ENCODE measurements around the gene SEMA3B.

SEMA3B gene

DNA sequence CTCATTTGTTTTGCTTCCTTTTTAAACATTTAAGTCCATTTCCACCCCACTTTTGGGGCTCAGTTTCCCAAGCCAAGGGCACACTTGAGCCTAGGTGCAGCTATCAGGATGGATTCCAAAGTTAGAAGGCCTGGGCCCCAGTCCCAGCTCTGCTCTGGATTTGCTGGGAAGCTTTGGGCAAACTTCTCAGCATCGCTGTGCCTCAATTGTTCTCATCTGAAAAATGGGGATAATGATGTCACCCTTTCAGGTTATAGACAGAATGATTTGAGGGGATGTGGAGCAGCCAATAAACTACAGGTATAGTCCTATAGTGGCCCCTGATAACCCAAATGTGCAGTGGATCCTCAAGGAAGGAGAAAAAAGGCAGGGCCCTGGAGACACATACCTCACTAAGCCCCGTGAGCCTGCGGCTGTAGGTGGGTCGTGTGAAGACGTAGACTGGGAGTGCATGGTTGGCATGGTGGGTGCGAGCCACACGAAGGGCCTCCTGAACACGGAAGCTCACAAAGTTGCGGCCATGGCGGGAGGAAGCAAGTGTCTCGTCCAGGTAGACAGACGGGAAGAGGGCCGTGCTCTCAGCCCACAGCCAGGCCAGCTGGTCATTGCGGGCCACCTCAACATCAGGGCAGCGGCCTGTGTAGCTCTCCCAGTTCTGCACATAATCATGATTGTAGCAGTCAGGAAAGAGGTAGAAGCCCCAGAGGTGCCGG, 50.4 kb downstream of the SEMA3B start:
- no peak for DNase-seq

DNA sequence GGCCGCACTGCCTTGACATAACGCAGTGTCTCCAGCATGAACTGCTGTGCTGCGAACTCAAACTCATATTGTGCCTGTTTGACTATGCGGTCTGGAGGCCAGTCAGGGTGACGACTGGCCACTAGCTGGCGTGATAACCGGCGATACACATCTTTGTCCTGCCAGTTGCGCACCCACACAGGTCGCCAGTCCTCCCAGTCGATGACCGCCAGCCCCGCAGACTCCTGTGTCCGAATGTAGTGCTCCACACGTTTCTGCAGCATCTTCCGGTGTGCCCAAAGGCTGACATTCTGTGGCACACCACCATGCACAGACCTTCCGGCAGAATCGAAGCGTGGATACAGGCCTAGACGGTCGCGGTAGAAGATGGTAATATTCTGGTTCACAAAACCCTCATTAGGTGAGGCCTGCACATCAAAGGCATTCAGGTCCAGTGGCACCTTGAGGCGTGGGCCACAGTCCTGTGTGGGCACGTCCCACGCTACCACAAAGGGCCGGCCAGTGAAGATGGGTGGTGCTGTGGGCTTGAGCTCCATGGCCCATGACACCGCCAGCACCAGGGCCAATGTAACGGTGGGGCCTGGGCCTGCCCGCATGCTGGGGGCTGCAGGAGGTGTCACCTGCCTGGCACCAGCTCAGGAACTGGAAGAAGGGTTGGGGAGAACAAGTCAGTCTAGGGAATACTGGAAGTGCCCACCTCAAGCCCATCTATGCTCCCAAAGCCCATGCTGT, 51.1 kb downstream of the SEMA3B start:
- DNase-seq: no peak

DNA sequence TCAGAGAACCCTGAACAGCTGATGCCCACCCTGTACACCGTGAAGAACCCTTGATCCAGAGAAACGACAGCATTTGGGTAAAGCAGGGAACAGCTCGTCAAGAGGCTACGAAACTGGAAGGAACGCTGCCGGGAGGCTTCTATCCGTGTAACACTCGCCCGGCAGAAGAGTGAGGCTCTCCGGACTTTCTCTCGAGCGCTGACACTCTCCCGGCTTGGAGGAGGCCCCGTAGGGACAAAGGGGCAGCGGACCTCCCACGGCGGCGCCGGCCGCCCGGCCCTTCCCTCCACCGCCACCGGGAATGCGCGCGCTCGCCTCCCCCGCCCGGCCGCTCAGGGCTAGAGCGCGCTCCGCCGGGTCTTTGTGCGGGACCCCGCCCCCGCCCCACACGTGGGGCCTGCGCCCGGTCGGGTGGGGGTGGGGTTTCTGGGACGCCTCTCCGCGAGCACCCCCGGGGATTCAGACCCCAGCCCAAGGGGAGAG, 51.9 kb downstream of the SEMA3B start:
- peak; percentile 73 to 75 for DNase-seq

DNA sequence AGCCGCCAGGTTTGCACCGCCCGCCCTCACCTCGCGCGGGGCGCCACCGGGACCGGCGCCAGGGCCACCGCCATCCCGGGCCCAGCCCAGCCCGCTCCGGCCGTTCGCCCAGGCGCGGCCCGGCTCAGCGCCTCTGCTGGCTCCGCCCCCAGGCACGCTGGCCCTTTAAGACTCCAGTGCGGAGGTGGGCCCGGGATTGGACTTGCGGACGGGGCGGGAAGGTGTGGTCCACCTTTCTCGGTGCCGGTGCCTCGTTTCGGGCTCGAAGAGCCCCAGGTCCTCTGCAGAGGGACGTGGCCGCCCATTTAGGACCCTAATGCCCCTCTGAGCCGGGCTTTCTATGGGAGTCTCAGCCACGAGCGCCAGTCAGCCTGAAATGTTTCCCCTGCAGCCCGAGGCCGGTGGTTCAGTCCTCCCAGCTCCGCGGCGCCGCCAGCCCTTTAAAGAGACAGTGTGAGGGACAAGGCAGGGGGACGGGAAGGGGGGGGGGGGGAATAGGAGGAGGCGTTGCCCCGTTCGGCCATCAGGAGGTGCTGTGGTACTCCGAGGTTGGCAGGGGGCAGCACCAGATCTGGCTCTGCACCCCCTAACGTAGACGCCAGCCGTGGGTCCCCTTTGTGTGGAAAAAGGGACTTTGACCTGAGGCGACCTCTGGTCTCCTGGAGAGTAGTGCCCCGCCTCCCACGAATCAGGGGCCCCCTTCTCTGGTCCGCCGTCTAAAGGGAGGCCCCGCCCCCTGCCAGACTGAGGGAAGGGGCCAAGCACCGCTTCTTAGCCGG, 52.6 kb downstream of the SEMA3B start:
- peak; percentile 85 to 87 for DNase-seq

DNA sequence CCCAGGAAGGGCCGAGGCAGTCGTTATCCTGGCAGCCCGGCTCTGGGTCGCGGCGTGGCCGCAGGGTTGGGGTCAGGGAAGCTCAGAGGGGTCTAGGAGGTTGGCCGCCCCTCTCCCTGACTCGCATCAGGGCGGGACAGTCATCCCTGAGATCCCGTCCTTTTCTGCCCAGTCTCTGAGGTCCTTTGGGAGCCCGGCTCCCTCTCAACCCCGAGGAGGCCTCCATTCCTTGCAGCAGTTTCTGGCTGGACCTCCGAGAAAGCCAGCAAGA, 53.1 kb downstream of the SEMA3B start:
- DNase-seq: no peak

DNA sequence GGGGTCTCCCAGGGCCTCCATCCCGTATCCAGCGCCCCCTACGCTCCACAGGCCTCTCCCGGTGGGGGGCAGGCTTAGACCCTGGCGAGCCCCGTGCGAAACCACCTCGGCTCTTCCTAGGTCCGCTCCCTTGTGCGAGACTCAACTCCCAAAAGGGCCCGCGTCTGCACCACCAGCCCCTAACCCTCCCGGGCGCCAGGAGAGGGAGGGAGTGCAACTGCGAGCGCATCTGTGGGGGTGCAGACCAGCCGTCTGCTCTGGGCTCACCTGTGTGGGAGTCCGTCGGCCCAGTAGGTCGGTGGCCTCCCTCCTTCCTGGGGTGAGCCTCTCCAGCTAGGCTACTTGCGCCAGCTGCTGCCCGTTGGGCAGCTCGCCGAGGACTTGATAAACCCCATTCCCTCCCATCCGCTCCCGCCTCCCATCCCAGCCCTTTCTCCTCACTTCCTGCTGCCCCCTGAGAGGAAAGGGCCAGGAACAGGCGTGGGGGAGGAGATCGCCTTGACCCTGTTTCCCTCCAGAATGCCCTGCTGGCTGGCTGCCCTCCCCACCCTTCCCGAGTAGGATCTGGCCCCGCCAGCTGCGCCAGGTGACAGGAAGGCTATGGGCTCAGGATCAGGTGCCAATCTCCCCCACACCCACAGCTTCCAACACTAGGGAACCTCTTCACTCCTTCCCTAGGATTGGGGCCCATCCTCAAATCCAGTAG, 53.6 kb downstream of the SEMA3B start, which contains the start of gene HYAL2:
Gene HYAL2, minus strand, starts transcription at position 360 of the 706 bp plus-strand sequence. CDS start 2,256 bp downstream, outside the sequence.
- no peak for DNase-seq

DNA sequence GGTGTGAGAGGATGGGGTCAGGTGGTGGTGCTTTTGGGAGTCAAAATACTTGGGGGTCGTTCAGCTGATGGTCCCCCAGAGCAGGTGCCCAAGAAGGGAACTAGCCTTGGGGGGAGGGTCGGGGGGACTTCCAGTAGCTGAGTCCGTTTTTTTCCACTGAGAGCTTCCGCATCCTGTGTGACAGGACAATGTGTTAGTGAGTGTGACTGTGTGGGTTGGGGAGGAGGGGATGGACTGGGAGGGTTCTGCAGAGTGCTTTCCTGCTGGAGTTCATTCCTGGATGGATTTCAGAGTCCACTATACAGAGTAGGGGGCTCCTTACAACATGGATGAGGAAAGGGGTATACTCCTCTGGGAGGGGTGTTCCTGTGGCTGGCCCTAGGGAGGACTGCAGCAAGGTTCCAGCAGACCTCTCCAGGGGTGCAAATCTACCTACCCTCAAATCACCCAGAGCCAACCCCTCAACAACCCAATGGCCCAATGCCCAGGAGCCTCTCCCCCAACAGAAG, 54.2 kb downstream of the SEMA3B start:
- no peak for DNase-seq

DNA sequence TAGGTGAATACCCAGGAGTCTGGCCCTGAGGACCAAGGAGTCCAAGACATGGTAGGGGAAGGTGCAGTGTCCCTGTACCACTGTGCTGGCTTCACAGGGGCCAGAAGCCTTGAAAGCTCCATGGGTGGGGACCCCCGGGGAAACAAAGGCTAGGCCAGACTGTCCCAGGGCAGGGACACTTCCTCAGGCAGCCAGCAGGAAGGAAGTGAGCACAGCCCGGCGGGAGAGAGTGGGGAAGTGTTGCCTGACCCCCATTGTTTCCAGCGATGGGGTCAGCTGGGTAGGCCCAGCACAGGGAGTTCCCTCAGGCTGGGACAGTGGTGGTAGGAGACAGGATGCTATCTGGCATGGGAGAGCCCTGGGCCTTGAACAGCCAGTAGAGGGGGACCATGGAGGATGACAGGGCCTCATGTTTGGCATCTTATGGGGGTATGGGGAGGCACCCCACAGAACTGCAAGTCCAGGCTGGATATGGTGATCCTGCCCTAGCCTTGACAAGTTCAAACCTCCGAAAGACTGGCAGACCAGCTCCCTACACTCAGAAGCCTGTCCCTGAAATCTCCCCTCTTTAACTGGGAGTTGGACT, 54.8 kb downstream of the SEMA3B start:
- DNase-seq: no peak

DNA sequence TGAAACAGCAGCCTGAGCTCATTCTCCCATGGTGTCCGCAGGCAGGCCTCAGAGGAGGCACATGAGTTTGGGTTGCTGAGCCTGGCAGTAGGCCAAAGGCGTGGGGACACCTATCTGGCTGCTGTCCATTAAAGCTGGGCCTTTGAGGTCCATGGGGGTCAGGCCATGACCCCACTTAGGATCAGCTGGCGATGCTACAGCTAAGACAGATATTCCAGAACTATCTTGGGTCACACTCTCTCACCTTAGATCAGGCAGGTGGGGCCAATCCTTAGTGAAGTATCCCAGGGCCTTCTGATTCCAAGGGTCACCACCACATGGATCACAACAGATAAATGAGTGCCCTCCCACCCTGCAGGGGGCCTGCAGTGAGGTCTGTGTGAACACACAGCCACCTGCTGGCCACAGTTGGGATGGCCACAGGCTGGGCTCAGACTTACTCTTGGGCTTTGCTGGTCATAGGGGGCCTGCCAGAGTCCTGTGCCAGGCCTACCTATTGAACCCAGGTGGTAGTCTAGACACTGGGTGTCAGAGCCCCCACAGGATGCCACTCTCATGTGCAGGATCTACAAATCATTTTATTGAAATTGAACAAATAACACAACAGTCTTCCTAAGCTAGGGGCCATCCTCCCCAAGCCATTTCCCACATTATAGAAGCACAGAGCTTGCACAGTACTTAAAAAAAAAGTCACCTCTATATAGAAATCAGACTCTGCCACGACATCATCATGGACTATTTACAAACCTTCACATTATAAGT, 55.6 kb downstream of the SEMA3B start:
- DNase-seq: peak; percentile 72 to 77

DNA sequence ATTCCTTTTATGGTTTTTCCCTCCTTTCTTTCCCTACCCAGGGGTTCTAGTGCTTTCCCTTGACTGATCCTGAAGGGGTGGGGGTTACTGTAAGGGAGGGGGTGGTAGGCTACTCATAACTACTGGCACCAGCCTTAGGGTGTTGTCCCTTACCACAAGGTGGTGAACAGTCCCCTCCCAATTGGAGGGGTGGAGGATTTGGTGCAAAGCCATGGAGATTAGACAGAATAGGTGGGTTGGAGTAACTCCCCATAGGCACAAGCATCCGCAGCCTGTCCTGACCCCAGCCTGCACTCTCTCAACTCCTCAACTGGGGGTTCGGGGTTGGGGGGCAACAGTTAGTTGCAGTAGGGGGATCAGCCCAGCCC, 56.1 kb downstream of the SEMA3B start:
- no peak for DNase-seq

DNA sequence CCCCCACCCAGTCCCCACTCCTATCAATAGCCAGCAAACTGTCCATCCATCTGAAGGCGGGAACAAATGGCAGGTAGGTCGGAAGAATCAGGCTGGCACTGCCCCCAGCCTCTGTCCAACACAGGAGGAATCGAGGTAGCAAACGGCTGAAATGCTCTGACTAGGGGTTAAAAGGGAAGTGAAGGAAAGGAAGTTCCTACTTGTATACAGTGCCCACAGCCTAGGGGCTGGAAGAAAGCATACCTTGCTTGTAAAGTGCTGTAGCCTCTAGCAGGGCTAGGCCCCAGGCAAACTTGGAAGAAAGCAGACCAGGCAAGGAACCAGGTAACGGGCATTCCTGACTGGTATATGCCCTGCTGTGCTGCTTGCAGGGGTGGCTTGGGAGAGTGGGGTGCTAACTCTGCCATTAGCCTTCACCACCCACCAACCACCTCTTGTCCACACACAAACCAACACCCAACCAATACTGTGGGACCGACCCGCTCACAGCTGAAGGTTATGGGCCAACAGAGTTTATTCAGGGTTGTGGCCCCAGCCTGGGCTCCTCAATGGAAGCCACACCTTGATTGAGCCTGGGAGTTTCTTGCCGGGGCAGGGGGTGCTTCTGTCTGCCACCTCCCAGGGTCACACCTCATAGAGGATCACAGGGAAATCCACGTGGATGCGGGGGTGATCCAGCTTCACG, 56.7 kb downstream of the SEMA3B start:
- DNase-seq: no peak

DNA sequence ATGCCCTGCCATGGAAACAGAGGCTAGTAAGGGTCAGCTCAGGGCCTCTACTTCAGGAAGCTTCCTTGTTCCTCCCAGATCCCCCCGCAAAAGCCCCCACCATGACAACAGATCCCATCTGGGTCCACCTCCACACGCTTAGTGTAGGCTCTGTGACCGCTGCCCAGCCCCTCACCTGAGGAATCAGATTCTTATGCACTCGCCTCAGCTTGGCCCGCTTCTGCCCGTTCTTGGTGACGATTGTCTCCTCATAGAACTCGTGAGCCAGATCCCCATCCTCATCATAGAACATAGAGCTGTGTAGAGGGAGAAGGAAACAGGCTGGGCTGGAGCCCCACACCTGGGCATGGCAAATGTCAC, 57.2 kb downstream of the SEMA3B start:
- no peak for DNase-seq

DNA sequence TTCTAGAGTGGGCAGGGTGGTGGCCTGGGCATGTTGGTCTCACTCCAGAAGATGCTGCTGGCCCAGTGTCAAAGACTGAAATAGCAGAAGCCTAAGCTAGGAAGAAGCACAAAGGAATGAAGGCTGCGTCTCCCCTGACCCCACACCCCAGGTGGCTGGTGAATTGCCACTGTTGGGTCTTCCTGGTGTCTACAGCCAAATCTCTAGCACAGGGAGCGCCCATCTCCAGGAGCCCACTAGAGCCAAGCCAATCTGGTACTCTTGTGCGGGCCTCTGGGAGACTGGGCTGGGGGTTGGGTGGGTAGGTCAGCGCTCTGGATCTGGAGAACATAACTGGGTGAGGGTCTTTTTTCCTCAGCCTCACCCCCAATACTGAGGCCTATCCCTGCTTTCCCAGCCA, 58.2 kb downstream of the SEMA3B start:
- DNase-seq: no peak
